ENCODE data around the gene KLF5.

DNA sequence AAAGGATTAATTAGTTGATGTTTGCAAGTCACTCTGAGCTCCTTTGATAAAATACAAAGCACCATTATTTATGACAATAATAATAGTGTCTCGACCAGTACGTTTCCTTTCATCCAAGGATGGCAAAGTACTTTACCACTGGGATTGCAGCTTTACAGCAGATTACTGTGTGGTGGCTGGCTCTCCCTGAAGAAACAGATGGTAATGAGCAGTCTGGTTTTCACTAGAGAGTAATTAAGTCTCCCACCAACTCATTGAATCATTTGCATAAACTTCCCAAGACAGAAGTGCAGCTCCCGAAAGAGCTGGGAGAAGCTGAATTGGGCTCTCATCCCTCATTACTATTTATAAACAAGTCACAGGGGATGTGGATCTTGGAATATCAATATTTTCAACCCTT, 48.7 kb downstream of the KLF5 start:
- TF ChIP-seq CTCF (IDR thresholded peaks at IDR 0.05): no peak
- TF ChIP-seq POLR2A (IDR thresholded peaks at IDR 0.05): no peak
